CD4-positive, alpha-beta T cell treated with Interleukin-6 at 100 ng/mL for 8 hours (primary cell): Measurements from ENCODE around the gene ALG6.
"Not testable (repeated sequence)": the region's sequence is repeated elsewhere in the genome, so short reads cannot be mapped to it uniquely, and the experiment has no call there.

Source experiments
- DNase-seq: peaks from one replicate; pipeline ENCODE4 v3.0.0-alpha.2; 2020; ENCODE audit warnings: mixed read lengths, low spot score

The ALG6 gene

DNA sequence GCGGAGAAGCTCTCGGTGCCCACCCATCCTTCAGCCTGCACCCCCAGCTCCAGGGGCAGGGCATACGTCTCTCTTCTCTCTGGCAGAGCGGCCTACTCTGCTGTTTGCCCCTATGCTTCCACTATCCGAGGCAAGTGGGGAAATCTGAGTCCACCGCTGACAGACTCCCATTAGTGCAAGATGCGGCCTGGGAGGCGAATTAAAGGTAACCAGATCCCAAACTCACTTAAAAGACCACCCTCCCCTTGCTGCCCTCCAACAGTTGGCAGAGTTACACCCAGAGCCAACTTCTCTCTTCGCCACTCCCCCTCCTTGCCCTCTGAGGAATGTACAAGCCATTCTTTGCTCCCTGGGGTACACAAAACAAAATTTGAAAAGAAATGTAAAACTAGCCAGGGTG is 38.6 kb upstream of the ALG6 start:
- DNase-seq: no peak

DNA sequence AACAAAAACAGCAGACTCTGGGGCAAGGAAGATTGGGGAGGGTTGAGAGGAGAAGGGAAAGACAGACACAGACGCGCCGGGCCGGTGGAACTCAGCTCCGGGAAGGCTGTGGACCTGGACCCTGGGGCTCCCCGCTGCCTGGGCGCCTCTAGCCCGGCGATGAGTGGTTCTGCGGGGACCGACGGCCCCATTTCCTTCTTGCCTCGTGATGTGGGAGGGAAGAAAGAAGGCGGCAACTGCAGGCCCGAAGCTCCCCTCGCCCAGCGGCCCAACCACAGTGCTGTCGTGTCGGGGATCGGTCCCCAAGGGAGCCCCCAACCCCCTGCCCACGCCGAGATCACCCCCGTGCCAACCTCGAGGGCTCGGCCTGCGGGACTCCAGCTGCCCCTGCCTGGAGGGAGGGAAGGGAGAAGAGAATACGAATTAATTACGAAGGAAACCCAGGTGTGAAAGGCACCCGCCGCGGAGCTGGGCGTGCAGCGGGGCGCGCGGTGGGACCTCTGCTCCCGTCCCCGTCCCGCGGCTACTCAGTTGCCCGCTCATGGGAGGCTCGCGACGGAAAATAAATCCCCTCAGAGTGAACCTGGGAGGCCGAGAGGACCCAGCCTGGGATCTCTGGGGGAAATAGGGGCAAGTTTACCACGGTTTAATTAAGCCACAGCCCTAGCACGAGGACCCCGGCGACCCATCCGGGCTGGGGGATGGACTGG is 37.7 kb upstream of the ALG6 start:
- no peak for DNase-seq

DNA sequence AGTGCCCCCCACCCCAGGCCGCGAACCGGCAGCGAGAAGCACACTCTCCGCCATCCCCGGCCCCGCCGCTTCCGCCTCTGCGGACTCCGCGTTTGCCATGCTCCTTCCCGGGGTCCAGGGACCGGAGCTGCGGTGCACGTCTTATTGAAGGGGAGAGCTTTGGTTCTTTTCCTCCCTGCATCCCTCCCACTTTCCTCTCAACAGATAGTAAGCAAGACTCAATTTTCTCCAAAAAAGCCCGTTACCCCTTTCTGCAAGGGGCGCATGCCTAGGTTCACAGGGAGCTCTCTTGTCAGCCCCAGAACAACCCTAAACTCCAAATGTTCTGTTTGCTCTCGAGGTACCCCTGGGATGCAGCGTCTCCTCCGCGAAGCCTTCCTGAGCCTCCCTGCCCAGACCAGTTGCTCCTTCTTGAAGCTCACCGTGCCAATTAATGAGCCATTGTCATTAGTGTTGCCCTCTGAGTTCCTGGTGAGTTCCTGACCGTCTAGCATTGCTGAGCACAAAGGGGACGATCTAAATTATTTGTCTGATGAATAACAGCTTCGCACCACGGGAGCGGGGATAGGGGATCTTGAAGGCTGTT is 37.0 kb upstream of the ALG6 start:
- DNase-seq: no peak

DNA sequence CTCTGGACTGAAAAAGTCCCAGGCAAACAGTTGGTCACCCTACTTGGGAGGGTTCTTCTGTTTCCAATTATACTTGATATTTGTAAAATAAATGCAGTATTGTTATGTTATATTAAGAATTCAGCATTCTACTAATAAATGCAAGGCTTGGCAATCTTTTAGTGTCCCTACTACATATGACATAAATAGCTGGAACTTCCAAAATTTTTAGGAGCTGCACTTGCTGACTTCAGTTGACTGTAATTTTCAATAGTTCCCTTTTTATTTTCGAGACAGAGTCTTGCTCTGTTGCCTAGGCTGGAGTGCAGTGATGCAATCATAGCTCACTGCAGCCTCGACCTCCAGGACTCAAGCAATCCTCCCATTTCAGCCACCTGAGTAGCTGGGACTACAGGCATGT is 25.0 kb upstream of the ALG6 start:
- no peak for DNase-seq

DNA sequence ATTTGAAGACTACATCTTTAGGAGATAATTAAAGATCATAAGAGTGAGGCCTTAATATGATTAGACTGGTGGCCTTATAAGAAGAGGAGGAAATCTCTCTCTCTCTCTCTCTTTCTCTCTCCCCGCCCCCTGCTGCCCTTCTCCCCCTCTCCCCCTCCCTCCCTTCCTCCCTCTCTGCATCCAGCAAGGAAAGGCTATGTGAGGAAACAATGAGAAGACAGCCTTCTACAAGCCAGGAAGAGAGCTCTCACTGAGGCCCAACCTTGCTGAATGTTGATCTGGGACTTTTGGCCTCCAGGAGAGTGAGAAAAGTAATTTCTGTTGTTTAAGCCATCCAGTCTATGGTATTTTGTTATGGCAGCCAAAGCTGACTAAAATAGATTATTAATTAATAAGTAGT is 23.5 kb upstream of the ALG6 start:
- no peak for DNase-seq

DNA sequence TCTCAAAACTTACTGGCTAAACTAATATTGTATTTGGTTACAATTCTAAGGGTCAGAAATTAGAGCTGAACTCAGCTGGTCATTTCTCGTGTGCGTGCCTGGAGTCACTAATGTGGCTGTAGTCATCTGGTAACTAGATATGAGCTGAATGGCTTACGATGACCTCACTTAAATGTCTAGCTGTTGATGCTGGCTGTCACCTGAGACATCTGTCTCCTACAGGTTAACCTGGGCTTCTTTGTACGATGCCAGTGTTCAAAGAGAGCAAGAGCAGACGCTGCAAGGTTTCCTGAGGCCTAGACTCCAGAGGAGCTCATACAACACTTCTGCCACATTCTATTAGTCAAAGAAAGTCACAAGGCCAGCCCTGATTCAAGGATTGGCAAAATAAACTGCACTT is 17.1 kb upstream of the ALG6 start:
- DNase-seq: no peak

DNA sequence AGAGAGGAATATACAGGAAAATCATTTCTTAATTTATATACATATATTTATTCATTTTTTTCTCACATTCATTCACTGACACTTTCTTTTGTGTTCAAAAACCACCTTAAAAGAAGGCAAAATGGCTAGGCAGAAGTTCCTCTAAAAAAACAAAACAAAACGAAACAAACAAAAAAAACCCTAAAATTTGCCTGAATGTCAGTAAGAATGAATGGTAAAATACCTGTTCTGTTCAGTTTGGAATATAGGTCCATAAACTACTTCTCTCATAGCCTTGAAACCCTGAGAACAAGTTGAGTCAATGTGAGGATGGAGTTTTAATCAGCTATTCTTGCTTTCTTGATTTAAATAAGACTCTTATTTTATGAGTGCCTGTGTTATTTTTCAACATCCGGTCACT is 14.7 kb upstream of the ALG6 start:
- DNase-seq: no peak

DNA sequence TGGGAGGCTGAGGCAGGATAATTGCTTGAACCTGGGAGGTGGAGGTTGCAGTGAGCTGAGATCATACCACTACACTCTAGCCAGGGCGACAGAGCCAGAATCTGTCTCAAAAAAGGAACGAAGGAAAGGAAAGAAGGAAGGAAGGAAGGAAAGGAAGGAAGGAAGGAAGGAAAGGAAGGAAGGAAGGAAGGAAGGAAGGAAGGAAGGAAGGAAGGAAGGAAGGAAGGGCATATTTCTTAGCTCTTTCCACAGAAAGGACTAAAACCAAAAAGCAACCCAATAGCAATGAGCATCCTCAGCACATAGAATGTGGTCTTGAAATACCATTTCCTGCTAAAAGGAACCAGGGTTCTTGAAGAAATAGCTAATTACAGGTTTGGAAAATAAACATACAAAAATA is 11.2 kb upstream of the ALG6 start:
- not testable (repeated sequence) for DNase-seq

DNA sequence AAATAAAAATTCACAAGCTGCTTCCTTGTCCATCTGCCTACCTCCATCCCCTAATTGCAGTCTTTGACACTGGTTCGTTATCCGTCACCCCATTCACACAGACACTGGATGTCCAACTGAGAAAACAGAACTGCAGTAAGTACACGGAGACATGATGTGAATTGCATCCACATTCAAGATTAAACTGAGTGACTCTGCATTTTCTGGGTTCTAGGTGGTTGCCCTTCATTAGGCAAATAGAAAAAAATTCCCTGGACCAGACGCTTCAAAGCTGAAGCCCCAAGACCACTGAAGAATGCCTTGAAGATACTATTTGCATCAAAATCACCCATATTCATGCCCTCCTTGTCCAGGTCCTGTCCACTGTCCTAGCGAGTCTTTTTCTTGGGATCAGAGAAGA is 7.9 kb upstream of the ALG6 start:
- no peak for DNase-seq

DNA sequence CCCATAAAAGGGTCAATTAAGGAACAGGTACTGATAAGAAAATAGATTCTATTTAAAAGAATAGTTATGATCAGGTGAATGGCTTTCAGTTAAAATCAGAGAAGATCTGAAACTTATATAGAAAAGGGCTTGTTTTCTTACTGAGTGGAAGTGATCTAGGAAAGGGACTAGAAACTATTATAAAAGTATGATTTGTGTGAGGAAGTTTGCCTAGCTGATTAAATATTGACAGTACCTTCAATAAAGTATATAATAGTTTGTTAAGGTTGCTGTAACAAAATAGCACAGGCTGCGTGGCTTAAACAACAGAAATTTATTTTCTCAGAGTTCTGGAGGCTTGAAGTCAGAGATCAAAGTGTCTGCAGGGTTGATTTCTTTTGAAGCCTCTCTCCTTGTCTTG is 5.4 kb upstream of the ALG6 start:
- DNase-seq: no peak

DNA sequence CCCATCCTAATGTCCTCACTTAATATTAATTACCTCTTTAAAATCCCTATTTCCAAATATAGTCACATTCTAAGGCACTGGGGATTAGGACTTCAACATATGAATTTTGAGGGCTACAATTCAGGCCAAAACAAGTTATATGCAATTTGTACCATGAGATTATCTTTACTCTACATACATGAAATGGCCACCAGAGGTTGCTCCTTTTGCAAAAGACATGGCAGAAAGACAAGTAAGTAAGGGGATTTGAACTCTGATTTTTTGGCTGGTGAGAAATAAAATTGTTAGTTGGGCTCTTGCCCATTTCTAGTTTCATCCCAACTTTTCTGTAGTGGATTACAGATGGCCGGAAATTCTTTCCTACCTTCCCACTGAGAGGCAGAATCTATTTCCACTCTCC is 4.8 kb upstream of the ALG6 start:
- no peak for DNase-seq

DNA sequence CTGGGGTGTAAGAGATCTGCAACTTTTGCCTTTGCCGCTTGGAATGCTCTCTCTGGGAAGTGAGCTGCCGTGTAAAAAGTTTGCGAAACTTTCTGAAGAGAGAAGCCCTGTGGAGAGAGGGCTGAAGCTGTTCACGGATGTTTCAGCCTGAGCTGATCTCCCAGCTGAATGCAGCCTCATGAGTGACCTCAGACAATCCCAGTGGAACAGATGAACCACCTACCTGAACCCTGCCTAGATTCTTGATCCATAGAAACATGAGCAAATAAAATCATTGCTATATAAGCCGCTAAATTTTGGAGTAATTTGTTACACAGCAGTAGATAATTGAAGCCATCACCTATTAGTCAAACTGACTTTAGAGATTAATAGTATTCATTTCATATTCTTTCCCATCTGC is 4.4 kb upstream of the ALG6 start:
- no peak for DNase-seq

DNA sequence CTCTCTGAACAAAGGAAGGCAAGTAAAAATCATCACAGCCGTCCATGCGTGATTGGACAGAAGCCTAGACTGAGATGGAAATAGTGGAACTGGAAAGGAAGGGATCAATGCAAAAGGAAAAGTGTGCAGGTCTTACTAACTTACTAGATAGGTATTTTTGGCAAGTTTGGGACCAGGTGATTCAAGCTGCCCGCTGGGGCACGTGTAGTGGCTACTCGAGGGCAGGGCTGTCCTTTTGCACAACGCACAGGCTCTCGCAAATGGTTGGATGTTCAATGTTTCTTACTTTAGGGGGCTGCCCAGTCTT is 566 bp upstream of the ALG6 start:
- no peak for DNase-seq

DNA sequence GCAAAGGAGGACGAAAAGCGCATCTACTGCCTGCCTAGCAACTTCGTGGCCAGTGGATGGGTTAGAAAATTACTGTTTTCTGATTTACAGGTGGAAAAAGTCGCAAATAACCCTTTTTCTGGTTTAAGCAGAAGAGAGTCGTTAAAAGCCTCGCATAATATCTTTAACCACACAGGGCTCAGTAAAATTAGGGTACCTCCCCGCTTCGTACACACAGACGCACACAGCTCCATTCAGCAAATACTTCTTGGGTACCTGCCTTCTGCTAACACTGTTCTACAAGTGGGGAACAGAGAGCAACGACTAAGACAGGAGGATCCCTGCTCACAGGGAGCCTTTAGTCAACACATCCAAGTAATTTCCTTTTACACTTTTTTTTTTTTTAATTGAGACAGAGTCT is 704 bp downstream of the ALG6 start:
- DNase-seq: no peak

DNA sequence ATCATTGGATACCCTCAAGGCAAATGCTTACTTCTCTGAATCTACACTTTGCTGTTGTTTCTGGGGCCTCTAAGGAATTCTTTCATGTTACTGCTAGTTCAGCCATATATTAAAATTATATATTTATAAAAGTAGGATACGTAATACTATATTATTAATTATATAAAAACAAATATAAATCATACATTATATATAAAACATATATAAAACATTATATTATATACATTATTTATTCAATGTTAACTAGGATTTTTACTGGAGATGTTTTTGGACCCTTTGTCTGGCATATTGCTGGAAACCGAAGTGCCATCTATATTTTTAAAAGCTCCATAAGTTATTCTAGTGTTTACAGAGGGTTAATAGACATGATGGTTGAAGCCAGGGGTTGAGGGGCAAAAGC is 12.2 kb downstream of the ALG6 start:
- no peak for DNase-seq

DNA sequence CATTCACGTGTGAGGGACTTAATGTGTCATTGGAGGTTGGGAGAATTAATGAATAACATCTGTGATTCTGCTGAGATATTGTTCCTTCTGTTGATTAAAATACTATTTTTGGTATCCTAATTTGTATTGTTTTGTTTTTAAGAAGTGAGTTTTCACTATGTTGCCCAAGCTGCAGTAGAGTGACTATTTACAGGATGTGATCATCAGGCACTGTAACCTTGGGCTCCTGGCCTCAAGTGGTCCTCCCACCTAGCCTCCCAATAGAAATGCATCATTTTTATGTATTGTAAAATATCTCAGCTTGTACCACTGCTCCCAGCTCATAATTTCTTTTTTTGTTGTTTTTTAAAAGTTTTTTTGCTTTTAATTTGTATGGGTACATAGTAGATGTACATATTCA is 14.3 kb downstream of the ALG6 start:
- DNase-seq: no peak

DNA sequence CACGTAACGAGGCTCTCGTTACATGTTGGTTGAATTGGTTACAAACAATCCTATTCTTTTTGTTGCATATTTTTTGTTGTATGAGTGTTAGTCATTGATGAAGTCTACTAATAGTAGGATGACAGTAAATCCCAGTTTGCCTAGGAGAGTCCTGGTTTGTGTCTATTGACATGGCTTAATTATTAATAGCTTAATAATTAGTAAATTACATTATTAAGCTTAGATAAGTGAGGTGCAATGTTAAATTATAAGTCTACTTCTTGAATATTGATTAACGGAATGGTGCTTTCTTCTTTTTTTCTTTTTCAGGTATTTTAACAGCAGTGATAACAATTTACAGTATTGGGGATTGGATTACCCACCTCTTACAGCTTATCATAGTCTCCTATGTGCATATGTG is 34.5 kb downstream of the ALG6 start:
- DNase-seq: no peak

DNA sequence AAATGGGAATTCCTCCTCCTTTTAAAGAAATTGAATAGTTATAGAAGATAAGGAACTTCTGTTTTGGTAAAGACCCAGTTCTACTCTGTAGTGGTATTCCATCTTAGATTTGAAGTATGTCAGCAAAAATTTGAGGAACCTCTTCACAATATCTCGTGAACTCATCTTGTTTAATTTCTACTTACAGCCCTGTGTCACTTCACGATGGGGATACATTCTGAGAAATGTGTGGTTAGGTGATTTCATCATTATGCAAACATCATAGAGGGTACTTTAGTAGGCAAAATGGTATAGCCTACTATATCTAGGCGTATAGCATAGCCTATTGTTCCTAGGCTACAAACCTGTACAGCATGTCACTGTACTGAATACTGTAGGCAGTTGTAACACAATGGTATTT is 36.0 kb downstream of the ALG6 start:
- no peak for DNase-seq

DNA sequence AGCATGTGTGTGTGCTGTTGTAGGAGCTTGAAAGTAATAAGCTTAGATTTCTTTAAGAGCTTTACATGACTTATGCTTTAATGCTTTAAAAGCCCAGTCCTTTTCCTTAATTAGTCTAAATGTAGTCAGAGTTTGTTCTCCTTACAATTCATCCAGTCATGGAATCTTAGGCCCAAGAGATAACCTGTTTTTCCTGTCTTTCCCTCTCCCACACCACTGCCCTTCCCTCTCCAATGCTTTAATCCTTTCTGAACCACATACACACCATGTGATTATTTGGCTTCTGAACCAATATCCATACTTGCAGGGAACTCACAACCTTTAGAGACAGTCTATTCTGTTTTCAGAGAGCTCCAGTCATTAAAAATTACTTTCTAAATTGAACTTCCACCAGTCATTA is 37.6 kb downstream of the ALG6 start:
- DNase-seq: no peak

DNA sequence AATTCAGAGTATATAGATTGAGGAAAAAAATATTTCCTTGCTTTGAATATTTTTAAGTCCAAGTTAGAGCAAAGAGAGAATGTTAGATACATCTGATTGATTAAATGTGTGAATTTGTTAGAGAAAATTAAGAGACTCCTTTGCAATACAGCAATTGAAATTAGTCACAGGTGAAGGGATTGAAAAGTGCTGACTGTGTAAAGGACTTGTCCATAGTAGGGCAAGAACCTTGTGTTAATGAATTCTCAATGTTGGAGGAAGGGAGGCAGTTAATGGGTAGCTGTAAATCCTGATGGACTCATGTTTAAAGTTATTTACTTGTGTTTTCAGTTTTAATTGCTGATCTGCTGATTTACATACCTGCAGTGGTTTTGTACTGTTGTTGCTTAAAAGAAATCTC is 38.6 kb downstream of the ALG6 start:
- no peak for DNase-seq

DNA sequence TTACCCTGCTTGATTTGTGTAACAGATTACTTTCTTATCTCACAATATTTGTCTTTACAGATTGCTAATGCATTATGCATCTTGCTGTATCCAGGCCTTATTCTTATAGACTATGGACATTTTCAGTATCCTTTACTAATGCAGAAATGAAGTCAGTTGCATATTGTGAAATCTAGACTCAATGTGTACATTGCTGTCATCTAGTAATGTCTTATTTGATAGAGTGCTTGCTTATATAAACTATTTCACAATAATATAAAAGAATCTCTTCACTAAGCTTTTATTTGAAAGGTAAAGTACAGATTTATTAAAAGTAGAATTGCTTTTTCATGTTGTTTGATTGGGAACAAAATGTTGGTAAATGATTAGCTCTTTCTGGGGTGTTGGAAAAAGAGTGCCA is 39.6 kb downstream of the ALG6 start:
- no peak for DNase-seq

DNA sequence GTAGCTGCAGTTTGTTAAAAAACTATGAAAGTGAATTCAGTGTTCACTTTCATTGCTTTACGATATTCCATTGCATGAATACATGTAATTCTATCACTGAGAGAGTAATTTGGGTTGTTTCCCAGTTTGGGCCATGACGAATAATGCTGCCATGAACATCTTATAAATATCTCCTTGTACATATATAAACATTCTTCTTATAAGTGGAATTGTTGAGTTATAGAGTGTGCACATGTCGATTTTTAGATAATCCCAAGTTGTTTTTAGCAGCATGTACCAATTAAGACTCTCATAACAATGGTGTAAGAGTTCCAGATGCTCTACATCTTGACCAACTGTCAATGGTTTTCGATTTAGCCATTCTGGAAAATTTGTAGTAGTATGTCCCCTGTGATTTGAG is 40.9 kb downstream of the ALG6 start:
- DNase-seq: no peak

DNA sequence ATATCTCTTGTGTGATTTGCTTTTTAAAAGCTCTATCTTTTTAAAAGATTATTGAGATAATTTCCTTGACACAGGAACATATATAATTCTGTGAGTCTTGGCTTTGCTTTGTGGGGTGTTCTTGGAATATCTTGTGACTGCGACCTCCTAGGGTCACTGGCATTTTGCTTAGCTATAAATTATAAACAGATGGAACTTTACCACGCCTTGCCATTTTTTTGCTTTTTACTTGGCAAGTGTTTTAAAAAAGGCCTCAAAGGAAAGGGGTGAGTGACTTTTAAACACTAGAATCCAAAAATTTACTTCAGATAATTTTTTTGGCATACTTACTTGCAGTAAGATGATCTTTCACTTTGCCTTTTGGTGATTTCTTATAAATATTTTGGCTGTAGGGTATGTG is 43.6 kb downstream of the ALG6 start:
- no peak for DNase-seq

DNA sequence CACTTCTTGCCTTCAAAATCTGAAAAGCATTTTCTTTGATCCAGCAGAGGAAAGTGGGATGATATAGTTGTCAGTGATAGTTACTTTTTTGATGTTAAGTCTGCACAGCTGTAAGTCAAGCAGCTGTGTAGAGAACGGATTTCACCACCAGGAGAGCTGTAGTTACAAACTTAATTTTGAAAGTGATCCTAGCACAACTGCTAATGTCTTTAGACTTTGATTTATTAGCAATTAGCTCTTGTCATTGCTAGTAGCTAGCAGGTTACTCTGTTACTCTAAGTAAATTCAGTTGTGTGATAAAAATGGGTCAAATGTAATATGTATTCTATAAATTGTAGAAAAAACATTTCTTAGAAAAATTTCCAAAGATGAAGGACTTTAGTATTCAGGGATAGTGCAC is 46.0 kb downstream of the ALG6 start:
- no peak for DNase-seq
